Hematopoietic multipotent progenitor cell treated with erythropoietin and hydrocortisone succinate and interleukin-3 and kit ligand, for 4 days (in vitro differentiated cells): Measurements from ENCODE around the gene LYRM7.
"Not testable (repeated sequence)": the region's sequence is repeated elsewhere in the genome, so short reads cannot be mapped to it uniquely, and the experiment has no call there.

Experiments used
- DNase-seq: peaks from one replicate; pipeline ENCODE4 v3.0.0-alpha.2; 2015

Gene LYRM7

DNA sequence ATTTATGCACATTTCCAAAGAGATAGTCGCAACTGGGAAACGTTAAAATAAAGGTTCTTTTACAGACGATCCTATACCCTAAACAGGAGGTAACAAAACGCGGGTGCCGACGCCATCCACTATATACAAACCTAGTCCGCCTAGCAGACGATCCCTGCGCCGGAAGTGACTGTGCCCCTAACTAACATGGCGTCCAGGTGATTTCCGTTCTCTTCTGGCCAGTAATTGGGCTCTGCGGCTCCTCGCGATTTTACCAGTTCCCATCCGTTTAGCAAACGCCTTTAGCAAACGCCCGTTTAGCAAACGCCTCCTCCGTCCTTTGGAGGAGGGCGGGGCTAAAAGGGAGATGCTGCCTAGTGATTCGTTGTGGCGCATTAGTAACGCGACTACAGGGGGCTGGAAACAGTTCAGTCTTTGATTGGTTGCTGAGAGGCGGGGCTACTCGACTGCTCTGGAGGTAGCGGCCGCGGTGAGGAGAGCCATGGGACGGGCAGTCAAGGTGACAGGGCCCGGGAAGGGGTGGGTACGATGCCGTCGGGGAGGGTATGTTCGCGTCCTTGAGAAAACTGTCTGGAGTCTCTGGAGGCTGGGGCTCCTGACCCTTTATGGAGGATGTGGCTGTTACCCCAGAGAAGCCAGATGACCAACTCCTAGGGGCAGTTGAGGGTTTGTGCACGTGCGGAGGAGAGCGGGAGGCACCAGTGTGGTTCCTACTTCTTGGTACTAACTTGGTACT, at the start of gene LYRM7:
LYRM7 (plus strand) TSS at position 405 of the 736 bp plus-strand sequence; CDS start at position 482, 77 bp downstream.
- peak; percentile 100 for DNase-seq

DNA sequence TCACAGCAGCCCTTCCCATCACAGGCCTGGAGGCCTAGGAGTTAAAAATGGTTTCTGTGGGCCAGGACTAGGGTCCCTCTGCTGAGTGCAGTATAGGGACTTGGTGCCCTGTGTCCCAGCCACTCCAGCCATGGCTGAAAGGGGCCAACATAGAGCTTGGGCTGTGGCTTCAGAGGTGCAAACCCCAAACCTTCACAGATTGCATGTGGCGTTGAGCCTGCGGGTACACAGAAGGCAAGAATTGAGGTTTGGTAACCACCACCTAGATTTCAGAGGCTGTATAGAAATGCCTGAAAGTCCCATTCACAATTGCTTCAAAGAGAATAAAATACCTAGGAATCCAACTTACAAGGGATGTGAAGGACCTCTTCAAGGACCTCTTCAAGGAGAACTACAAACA, 43.5 kb upstream of the LYRM7 start:
- DNase-seq = not testable (repeated sequence)

DNA sequence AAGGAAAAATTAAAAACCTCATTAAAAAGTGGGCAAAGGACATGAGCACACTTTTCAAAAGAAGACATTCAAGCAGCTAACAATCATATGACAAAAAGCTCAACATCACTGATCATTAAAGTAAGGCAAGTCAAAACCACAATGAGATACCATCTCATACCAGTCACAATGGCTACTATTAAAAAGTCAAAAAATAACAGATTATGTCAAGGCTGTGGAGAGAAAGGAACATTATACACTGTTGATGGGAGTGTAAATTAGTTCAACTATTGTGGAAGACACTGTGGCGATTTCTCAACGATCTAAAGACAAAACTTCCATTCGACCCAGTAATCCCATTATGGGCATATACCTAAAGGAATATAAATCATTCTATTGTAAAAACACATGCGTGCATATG, 41.4 kb upstream of the LYRM7 start:
- DNase-seq = peak; percentile 8

DNA sequence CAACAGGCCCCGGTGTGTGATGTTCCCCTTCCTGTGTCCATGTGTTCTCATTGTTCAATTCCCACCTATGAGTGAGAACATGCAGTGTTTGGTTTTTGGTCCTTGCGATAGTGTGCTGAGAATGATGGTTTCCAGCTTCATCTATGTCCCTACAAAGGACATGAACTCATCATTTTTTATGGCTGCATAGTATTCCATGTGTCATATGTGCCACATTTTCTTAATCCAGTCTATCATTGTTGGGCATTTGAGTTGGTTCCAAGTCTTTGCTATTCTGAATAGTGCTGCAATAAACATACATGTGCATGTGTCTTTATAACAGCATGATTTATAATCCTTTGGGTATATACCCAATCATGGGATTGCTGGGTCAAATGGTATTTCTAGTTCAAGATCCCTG, 37.7 kb upstream of the LYRM7 start:
- DNase-seq = not testable (repeated sequence)

DNA sequence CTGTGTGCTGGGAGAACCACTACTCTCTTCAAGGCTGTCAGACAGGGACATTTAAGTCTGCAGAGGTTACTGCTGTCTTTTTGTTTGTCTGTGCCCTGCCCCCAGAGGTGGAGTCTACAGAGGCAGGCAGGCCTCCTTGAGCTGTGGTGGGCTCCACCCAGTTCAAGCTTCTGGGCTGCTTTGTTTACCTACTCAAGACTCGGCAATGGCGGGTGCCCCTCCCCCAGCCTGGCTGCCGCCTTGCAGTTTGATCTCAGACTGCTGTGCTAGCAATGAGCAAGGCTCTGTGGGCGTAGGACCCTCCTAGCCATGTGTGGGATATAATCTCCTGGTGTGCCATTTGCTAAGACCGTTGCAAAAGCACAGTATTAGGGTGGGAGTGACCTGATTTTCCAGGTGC, 32.3 kb upstream of the LYRM7 start:
- not testable (repeated sequence) for DNase-seq

DNA sequence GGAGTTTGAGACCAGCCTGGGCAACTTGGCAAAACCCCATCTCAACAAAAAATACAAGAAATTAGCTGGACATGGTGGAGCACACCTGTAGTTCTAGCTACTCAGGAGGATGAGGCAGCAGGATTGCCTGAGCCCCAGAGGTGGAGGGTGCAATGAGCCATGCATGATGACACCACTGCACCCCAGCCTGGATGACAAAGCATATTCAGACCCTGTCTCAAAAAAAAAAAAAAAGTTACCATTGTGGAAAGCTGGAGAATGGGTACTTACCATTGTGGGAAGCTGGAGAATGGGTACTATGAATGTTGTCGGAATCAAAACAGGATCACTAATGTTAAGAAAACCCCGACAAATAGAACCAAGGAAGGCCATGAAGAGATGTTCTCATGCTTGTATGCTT, 31.4 kb upstream of the LYRM7 start:
- DNase-seq = no peak

DNA sequence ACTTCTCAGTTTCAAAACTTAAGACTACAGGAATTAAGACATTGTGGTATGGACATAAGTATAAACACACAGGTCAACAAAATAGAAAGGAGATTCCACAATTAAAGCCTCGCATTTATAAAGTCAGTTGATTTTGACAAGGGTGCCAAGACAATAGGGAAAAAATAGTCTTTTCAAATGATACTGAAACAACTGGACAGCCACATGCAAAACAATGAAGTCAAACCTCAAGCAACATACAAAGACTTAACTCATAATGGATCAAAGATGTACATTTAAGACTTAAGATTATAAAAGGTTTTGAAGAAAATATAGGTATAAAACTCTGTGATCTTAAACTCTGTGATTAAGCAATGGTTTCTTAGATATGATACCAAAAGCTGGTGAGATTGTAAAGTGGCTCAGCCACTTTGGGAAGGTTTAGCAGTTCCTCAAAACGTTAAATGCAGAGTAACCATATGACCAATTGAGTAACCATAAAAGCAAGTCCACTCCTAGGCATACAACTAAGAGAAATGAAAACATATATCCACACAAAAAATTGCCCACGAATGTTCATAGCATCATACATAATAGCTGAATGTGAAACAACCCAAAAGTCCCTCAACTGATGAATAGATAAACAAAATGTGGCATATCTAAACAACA, 27.6 kb upstream of the LYRM7 start:
- peak; percentile 22 for DNase-seq

DNA sequence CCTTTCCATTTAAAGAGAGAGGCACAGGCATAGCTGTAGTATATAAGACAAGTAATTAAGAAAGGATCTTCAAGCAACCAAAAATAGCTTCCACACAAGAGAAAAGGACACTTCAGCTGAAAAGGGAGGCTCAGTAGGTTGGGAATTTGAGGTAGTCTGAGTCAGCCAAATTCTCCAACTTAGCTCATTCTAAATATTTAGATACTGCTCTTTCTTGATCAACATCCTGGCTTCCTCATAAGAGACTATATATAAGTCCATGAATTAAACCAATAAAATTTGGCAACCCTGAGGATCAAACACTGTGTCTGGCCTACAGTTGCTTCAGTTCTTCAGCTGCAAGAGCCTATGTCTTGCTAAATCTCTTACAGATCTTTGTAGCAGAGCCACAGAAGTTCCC, 23.5 kb upstream of the LYRM7 start:
- DNase-seq = no peak

DNA sequence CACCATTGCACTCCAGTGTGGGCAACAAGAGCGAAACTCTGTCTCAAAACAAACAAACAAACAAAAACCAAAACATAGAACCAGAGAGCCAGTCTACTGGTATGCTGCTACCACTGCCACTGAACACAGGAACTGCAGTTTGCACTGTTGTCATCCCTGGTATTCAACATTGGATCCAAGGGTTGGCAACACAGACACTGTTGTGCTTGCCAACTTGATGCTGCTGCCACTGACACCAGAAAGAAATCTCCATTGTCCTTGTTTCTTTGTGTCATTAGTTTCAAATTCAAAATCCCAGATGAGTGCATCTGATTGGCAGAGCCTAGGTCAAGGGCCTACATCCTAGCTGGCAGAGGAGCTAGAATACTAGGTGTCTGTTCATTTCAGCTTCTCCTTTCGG, 21.9 kb upstream of the LYRM7 start:
- DNase-seq = no peak

DNA sequence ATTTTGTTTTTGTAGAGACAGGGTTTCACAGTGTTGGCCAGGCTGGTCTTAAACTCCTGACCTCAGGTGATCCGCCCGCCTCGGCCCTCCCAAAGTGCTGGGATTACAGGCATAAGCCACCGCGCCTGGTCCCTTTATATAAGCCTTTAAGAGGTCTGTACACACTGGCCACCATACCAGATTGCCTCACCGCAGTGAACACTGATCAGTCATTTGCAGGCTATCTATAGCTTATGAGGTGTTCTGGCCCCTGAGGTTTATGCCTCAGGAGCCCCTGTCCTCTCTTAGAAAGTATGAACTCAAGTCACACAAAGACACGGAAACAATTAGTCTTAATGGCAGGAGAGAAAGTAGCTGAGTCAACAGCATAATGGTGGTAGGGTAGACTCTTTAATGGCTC, 20.3 kb upstream of the LYRM7 start:
- DNase-seq = no peak

DNA sequence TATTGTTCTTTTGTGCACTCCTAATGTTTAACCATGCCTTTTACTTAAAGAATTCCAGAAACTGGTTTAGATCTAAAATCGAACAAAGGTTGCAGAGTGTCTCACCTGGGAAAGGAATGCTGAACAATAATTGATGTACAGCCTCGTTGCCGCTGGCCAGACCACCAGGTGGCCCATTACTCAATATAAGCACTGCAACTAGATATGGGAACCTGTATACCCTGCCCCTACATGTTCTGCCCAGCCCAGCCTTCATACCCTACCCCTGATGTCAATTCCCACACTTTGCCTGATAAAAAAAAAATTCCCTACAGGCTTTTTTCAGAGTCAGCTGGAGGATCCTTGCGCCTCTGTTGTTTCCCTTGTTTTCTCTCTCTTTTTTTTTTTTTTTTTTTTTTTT, 19.5 kb upstream of the LYRM7 start:
- no peak for DNase-seq

DNA sequence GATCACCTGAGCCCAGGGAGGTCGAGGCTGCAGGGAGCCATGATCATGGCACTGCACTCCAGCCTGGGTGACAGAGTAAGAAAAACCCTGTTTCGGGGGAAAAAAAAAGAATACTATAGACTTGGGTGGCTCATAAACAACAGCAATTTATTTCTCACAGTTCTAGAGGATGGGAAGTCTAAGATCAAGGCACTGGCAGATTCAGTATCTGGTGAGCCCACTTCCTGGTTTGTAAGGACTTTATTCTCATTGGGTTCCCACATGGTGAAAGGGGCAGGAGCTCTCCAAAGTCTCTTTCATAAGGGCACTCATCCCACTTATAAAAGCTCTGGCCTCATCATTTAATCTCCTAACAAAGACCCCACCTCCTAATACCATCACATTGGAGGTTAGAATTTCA, 14.4 kb upstream of the LYRM7 start:
- DNase-seq = no peak

DNA sequence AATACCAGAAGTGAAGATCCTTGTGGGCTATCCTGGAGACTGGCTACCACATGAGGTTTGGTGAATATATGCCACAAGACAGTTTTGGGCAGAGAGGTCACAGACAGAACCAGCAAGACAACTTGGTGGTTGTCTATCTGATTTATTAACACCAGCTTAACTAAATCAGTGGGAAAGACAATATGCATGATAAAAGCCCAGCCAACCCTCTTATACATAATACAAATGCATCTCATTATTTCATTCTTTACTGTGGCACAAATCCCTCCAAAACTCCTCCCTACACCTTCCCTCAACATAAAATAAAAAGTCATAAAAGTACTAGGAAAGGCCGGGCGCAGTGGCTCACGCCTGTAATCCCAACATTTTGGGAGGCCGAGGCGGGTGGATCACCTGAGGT, 13.8 kb upstream of the LYRM7 start:
- DNase-seq = no peak

DNA sequence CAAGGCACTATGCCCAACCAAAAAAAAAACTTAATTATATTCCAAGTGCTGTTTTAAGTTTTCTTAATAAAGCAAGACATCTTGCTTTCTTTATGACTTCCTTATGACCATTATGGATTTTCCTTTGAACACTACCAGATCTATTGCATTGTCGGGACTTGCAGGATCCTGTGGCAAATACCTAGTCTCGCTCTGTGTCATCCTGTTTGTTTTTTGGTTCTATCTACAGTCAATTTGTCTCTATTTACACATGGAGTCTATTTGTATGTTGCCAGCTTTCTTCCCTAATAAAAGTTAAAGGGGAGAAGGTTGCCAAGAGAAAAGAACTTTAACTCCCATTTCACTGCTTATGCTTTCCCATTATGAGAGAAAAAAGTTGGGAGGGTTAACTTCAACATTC, 10.6 kb upstream of the LYRM7 start:
- DNase-seq = no peak

DNA sequence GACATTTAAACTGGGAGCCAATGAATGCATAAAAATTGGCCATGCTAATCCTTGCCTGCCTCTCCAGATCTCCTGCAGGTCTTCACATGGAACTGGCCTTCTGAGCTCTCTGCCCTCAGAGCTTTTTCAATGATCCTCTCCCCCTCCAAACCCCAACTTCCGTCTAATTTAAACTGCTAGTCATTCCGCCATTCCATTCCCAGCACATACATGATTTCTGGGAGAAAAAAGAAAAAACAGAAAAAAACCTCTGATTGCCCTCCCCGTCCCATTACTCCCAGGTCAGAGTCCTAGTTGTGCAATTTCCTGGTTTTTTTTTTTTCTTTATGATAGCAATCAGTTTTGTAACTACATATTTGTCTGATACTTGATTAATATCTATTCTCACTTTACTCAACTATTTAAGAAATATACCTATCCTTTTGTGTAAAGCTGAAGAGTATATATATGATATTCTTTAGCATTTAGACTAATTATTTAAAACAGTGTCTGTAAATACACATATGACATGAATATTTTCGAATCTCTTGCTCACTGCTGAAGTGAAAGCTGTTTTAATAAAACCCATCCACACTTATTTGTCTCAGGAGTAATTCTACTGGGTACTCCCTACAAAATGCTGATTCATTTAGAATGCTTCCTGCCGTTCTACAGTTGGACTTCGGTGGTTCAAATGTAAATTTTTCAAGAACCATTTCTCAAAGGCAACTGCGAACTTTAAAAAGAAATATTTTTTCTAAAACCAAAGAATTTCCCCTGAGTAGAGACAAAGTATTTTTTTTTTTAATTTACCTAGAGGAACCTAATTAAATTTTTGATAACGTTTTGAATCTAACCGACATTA, 7.2 kb upstream of the LYRM7 start:
- DNase-seq = peak; percentile 83

DNA sequence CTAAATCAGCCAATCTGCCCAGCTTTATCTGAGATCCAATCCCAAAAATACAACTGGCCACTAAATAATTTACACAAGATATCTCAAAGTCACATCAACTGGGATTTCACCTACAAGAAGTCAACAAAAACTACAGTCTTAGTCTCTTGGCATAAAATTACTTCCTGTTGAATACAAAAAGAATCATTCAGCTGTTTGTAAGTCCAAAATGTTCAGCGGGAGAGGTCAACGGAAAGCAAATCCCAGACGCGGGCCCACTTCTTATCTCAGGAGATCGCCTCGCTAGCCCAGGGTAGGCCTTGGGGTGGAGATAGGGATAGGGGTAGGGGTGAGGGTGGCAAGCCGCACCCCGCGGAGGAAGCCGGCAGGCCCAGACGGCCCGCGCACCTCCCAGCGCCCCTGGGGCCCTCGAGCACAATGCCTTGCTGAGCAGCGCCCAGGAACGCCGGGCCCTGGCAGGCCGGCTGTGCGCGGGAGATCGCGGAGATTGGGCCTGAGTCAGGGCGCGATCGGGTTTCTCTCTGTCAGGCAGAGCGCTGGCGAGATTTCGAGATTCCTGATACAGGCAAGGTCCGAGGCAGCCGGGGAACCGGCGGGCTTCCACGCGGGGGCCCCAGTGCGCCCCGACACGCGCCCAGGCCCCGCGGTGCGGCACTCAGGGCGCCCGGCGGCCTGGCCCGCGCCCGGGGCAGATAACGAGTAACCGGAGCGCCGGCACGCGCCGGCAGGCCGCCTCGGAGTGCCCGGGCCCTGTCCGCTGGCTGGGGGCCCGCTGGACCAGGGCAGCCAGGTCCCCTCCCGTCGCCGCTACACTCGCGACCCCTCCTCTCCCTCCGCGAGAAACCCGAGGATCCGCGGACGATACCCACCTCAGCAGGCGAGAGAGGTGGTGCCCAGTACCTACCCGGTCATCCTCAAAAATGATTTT, 6.3 kb upstream of the LYRM7 start:
- peak; percentile 91 for DNase-seq

DNA sequence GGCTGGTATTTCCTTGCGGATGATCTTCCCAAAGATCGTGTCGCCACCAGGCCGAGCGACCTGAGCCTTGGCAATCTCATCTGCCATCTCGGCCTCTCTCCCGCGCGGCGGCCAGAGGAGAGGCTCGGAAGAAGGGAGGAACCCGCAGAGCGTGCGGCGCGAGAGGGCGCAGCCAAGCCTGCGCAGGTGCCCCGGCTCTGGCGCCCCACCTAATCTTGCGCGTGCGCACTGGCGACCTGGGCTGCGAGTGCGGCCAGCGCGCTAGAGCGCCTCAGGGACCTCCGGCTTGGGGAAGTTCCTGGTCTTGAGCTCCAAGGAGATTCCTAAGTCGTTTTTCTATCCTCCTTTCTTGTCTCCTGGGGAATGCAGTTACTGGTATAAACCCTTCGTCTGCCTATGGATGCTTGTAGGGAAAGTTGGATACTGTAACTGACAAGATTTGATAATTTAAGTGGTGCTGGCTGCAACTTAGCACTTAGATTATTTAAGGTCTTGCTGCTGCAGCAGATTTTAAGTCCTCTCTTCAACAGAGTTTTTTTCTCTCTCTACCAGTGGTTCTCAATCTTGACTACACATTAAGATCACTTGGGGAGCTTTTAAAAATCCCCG, 5.5 kb upstream of the LYRM7 start, which contains the start of gene HINT1:
HINT1 (minus strand) TSS at position 138 of the 609 bp plus-strand sequence; CDS start at position 87, 51 bp downstream.
- DNase-seq = peak; percentile 96

DNA sequence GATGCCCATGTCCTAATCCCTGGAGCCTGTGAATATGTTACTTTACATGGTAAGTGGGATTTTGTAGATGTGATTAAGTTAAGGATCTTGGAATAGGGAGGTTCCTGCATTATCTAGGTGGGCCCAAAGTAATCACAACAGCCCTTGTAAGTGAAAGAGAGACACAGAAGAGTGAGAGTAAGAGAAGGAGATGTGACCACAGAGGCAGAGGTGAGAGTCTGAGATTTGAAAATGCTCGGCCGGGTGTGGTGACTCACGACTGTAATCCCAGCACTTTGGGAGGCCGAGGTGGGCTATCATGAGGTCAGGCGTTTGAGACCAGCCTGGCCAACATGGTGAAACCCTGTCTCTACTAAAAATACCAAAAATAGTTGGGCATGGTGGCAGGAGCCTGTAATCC, 3.1 kb upstream of the LYRM7 start:
- no peak for DNase-seq

DNA sequence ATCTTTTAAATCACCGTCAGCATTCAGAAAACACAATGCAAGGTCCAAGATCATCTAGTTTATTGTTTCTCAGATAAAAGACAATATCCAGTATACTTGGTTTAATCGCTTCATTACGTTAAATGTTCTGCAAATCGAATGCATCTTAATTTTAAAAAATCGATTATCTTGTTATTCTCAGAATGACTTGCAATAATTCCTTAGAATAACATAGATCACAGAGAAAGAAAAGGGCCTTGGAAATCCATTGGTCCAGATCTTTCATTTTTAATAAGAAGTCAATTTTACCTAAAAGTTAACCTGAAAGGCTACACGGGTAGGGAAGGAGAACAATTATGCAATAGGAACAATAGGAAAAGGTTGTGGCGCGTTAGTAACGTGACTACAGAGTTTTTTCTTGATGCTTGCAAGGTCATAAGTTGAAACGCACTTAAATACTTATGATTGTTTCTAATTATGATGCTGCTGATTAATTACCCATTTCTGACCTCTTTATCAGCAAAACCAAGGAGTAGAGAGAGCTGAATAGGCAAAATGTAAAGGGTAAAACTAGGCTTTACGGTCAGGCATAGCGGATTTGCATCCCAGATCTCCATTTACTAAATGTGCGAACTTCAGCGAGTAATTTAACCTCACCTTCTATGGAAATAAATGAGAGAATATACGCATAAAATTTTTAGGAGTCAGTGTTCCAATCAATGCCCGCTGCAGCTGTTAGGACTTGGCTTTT, 769 bp upstream of the LYRM7 start:
- no peak for DNase-seq

DNA sequence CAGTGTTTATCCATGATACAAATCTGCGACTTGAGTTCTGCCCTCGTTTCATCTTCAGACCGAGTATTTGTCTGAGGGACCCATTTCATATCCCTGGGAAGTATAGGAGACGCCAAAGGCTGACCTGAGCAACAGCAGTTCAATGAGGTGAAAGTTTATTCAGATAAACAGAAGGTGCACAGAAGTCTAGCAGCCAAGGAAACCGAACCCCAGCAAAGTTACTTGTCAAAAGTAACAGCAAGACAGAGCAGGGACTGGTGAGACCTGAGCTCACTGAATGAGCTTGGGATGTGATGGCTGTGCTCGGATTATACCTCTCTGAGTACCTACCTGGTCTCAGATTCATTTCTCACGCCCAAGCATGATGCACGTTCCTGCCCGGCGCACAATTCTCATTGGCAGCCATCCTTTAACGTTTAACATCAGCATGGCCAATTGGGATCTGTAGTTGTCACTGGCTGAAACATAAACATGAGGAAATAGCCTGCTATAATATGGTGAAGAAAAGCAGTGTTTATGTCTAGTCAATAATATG, 599 bp downstream of the LYRM7 start:
- peak; percentile 38 for DNase-seq

DNA sequence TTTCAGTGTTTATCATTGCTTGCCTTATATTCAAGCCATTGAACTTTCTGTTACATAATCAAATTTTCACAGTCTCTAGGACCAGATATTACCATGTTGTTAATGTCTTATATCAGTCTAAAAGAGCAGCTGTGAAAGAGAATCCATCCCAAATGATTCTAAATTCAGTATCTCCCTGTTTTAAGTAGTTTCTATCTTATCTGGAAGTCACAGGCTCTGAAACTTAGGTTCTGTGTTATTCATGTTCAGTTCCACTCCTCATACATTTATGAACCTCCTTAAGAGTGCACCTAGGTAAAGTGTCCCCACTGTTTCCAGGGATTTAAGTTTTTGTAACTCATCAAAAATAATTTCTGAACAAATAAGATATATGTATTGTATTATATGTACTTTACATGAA, 9.7 kb downstream of the LYRM7 start:
- peak; percentile 64 for DNase-seq
